Measurements from ENCODE around the gene ZNF284. TPM values are rescaled to one million over a fixed set of nuclear protein-coding genes. Genes with fewer than 3 reads are reported as not detected.

ZNF284 gene
- total RNA-seq, 2 donors from 2014 or later = 2.0 to 2.1 TPM

DNA sequence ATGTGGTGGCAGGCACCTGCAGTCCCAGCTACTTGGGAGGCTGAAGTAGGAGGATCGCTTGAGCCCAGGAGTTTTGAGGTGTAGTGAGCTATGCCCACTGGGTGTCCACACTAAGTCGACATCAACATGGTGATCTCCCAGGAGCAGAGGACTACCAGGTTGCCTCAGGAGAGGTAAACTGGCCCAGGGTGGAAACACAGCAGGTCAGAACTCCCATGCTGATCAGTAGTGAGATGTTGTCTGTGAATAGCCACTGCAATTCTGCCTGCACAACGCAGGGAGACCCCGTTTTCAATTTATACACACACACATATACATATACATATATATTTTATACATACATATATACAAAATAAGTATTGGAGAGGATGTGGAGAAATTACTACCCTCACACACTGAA lies 20.1 kb downstream of the ZNF284 start:
- DNase-seq (ENCODE audit: low spot score) (no peak), ATAC-seq (ENCODE audit: insufficient number of reproducible peaks, low FRiP score, low read depth) (no peak)
- TF ChIP-seq, protein P1, sequence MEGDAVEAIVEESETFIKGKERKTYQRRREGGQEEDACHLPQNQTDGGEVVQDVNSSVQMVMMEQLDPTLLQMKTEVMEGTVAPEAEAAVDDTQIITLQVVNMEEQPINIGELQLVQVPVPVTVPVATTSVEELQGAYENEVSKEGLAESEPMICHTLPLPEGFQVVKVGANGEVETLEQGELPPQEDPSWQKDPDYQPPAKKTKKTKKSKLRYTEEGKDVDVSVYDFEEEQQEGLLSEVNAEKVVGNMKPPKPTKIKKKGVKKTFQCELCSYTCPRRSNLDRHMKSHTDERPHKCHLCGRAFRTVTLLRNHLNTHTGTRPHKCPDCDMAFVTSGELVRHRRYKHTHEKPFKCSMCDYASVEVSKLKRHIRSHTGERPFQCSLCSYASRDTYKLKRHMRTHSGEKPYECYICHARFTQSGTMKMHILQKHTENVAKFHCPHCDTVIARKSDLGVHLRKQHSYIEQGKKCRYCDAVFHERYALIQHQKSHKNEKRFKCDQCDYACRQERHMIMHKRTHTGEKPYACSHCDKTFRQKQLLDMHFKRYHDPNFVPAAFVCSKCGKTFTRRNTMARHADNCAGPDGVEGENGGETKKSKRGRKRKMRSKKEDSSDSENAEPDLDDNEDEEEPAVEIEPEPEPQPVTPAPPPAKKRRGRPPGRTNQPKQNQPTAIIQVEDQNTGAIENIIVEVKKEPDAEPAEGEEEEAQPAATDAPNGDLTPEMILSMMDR (IDR thresholded peaks at IDR 0.05) = no peak

DNA sequence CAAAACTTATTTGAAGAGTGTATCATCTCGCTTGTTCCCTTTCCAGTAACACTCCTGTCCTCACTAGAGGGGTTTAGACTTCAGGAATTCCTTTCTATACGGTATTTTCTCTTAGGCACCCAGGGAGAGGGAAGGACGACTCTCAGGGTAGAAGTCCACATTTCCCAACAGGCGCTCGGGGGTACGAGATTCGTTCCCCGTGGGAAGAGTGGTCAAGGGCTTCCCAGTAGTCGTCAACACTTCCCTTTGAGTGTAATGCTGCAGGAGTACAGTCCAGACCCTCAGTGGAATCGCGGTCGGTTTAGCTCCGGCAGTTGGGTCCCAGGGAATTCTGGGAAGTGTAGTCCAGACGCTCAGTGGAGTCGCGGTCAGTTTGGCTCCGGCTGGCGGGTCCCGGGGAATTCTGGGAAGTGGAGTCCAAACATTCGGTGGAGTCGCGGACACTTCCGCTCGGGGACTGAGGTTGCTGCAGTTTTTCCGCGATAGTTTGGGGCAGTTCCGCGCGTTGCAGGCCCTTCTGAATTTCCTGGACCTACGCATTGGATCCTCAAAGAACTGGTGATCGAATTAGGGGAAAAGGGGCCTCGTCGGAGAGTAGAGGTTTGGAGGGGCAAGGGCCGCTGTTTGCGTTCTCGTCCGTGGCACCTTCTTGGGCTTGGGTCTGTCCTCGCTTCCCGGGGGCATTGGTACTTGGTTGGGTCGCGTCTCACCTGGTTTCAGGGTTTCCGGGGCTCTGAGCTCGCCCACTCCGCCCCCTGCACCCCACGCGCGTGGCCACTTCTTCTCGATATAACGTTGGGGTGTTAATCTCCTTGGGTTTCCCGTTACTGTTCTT lies 22.2 kb downstream of the ZNF284 start, which contains the start of gene ZNF224:
ZNF224 (plus strand) TSS at position 431 of the 835 bp plus-strand sequence. CDS start 3,513 bp downstream, outside the sequence.
- ATAC-seq (ENCODE audit: insufficient number of reproducible peaks, low FRiP score, low read depth) (peak; percentile 86), DNase-seq (ENCODE audit: low spot score) (peak; percentile 72)
- Histone ChIP-seq H3K27ac (peak within 1 kb of the TSS; percentile 51 to 64), H3K4me1 (ENCODE audit: control insufficient read depth in 1 of 2, low read depth in 2 of 2) (peaks cover 8 to 12% of the 10 kb centered on the region in 2 donors), H3K4me3 (peak within 1 kb of the TSS; percentile 88), H3K36me3 (peaks cover 20% of the 10 kb centered on the region), H3K27me3 (replicated peaks; ENCODE audit: insufficient read depth) (no peaks in the 10 kb centered on the region), H3K9me3 (no peaks in the 10 kb centered on the region)
- TF ChIP-seq, protein P1 (IDR thresholded peaks at IDR 0.05) = no peak

More for the DNA sequence above, 20.1 kb downstream of the ZNF284 start:
- Histone ChIP-seq H3K4me1 (ENCODE audit: control insufficient read depth in 1 of 2, low read depth in 2 of 2) (peaks cover 8 to 12% of the 10 kb centered on the region in 2 donors), H3K27me3 (replicated peaks; ENCODE audit: insufficient read depth) (no peaks in the 10 kb centered on the region), H3K9me3 (no peaks in the 10 kb centered on the region), H3K27ac (no peak overlapping the region), H3K4me3 (no peak overlapping the region), H3K36me3 (peaks cover 2% of the 10 kb centered on the region)

DNA sequence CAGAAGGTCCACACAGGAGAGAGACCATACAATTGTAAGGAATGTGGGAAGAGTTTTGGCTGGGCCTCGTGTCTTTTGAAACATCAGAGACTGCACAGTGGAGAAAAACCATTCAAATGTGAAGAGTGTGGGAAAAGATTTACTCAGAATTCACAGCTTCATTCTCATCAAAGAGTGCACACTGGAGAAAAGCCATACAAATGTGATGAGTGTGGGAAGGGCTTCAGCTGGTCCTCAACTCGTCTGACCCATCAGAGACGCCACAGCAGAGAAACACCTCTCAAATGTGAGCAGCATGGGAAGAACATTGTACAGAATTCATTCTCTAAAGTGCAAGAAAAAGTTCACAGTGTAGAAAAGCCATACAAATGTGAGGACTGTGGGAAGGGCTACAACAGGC lies 35.8 kb downstream of the ZNF284 start:
- DNase-seq (ENCODE audit: low spot score) = no peak
- peaks cover 36% of the 10 kb centered on the region for H3K36me3 ChIP-seq
- H3K4me1 ChIP-seq (ENCODE audit: control insufficient read depth in 1 of 2, low read depth in 2 of 2) = peaks cover 7 to 11% of the 10 kb centered on the region in 2 donors
- H3K27me3 ChIP-seq (replicated peaks; ENCODE audit: insufficient read depth) = no peaks in the 10 kb centered on the region
- peaks cover 75% of the 10 kb centered on the region for H3K9me3 ChIP-seq
- no peak for ATAC-seq (ENCODE audit: insufficient number of reproducible peaks, low FRiP score, low read depth)
- no peak overlapping the region for H3K27ac ChIP-seq
- H3K4me3 ChIP-seq = no peak overlapping the region
- TF ChIP-seq, protein P1 (IDR thresholded peaks at IDR 0.05) = no peak

DNA sequence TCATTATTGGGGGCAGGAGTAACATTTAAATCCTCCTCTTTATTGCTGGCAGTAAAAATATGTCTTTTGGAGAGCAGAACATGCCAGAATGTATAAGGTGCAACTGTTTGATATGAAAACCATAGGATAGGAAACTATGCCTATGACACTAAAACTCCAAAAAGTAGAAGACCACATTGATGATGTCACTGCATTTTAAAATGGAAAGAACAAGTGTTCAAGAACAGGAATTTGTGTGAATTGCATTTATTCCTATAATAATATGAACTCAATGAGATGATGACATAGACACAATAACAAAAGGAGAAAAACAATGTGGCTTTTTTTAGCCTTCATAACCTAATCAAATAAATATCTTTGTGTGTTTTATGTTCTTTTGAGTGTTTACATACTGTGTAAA lies 37.5 kb downstream of the ZNF284 start:
- TF ChIP-seq, protein P1 (IDR thresholded peaks at IDR 0.05) = no peak

DNA sequence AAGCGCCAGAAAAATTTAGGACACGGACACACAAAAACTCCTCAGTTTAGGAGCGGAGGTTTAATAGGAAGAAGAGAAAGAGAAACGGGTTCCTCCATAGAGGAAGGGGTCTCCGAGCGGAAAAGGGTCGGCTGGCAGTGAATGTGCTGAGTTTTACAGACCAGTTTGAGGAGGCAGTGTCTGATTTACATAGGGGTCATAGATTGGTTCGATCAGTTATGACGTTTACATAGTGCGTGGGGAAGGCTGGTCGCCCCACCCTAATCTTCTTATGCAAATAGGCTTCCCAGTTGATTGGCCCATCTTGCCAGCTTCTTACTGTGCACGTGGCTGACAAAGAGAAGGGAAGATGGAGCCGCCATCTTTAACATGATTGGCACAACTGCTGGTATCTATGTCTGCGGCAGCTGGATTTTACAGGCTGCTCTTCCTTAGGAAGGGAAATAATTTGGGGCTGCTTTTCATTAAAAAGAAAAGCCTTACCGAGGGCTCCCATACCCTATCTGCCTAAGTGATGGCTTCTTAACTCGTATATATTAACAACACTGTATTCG lies 40.0 kb downstream of the ZNF284 start:
- H3K4me1 ChIP-seq (ENCODE audit: control insufficient read depth in 1 of 2, low read depth in 2 of 2) = peaks cover 14 to 22% of the 10 kb centered on the region in 2 donors
- TF ChIP-seq, protein P1 (IDR thresholded peaks at IDR 0.05) = no peak

More for the DNA sequence above, 37.5 kb downstream of the ZNF284 start:
- Histone ChIP-seq H3K4me1 (ENCODE audit: control insufficient read depth in 1 of 2, low read depth in 2 of 2) (peaks cover 12 to 19% of the 10 kb centered on the region in 2 donors), H3K9me3 (peaks cover 70% of the 10 kb centered on the region), H3K4me3 (no peak overlapping the region), H3K27me3 (replicated peaks; ENCODE audit: insufficient read depth) (no peaks in the 10 kb centered on the region), H3K36me3 (peaks cover 19% of the 10 kb centered on the region), H3K27ac (no peak overlapping the region)
- no peak for ATAC-seq (ENCODE audit: insufficient number of reproducible peaks, low FRiP score, low read depth)
- DNase-seq (ENCODE audit: low spot score) = no peak

More for the DNA sequence above, 40.0 kb downstream of the ZNF284 start:
- no peak for ATAC-seq (ENCODE audit: insufficient number of reproducible peaks, low FRiP score, low read depth)
- no peak for DNase-seq (ENCODE audit: low spot score)
- Histone ChIP-seq H3K27me3 (replicated peaks; ENCODE audit: insufficient read depth) (no peaks in the 10 kb centered on the region), H3K4me3 (peak overlapping the region; percentile 91), H3K36me3 (peaks cover 17% of the 10 kb centered on the region), H3K27ac (no peak overlapping the region), H3K9me3 (peaks cover 48% of the 10 kb centered on the region)
